Coronary artery (tissue), 2 donors: Measurements from ENCODE around the gene LEFTY2.

ENCODE experiments used
- DNase-seq: peaks from one replicate; pipeline ENCODE4 v3.0.0-alpha.2; 2017; ENCODE audit warnings: low spot score
- H3K27ac ChIP-seq, 2 donors: fragments of 200-600 bp; sonication (generic); one replicate each; pipeline ENCODE4 v1.5.1; 2016 to 2019
- H3K4me3 ChIP-seq: fragments of 200-600 bp; sonication (generic); 2 replicates; pipeline ENCODE4 v1.5.1; 2016; ENCODE audit warnings: mild to moderate bottlenecking, moderate library complexity
- CTCF ChIP-seq: fragments of 200-600 bp; sonication (generic); IDR thresholded peaks from one replicate; pipeline ENCODE4 v1.5.1; 2019; ENCODE audit warnings: antibody characterized with exemption

LEFTY2 gene

DNA sequence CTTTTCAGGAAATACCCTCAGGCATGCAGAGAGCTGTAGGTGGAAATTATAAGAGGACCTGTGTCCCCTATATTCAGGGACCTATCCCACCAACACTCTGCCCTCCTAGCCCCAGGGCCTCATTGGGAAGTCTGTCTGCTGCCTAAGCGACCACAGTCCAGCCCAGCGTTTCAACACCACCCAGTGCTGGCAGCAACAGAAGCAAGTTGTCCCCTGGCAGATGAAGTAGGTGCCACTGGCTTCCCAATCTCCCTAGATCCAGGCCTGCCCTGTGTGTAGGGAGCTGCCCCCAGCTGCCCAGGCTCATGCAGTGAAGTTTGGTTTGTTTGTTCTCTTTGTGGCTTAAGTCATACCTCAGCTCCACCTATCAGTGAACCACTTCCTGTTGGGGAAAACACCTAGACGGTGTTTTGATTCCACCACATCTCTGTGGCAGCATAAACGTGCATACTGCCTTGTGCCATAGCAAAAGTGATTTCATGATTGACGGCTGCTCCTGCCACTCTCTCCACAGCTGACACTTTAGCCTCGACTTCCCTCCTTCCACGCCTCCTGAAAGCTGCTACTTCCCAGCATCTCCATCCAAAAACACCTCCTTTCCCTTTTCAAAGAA, 44.0 kb downstream of the LEFTY2 start:
- Histone ChIP-seq H3K4me3 (no peak overlapping the region), H3K27ac (no peak overlapping the region)
- no peak for TF ChIP-seq CTCF
- DNase-seq, result no peak

DNA sequence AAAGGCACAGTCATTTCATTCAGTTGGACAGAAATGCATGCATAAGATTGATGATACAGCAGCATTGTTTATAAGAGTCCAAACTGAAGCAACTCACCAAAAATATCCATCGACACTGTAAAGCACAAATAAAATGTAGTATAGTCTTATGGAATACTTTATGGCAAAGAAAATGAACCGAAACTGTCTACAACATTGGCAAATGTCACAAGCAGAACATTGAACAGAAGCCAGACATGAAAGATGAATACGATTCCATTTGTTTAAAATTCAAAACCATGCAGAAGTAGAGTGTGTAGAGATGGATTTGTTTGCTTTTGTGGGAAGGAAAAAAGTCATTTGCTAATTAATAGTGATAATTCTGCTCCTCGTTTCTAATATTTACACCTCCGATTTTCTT, 44.5 kb downstream of the LEFTY2 start:
- TF ChIP-seq CTCF, result no peak
- no peak for DNase-seq
- H3K4me3 ChIP-seq, result no peak overlapping the region
- no peak overlapping the region for H3K27ac ChIP-seq

- no peak overlapping the region for H3K27ac ChIP-seq
- H3K4me3 ChIP-seq, result no peak overlapping the region
- no peak for DNase-seq
- TF ChIP-seq CTCF, result no peak
These were observed 48.7 kb downstream of the LEFTY2 start for GRCh38 chr1:225892307-225892706.

DNA sequence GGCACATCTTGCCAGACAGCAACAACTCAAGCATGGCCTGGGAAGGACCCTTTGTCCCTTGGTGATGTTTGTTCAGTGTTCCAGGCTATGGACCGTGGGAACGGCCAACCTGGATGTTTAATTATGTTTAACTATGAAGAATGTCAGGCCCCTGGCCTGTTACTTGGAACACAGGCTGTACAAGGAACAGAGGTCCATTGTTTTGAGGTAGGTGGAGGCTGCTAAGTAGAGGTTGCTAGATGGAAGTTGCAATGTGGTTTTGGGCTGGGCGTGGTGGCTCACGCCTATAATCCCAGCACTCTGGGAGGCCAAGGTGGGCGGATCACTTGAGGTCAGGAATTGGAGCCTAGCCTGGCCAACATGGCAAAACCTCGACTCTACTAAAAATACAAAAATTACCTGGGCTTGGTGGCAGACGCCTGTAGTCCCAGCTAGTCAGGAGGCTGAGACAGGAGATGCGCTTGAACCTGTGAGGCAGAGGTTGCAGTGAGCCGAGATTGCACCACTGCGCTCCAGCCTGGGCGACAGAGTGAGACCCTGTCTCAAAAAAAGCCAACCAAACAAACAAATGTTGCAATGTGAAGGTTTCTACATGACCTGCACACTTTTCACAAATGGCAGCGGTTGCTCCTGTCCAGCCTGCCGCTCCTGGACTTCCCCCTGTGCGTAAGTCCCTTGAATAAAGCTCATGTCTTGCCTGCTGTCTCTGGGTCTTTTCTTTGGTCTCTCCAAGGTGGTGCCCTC, 49.6 kb downstream of the LEFTY2 start:
- H3K27ac ChIP-seq, result no peak overlapping the region
- TF ChIP-seq CTCF, result no peak
- no peak overlapping the region for H3K4me3 ChIP-seq
- no peak for DNase-seq

DNA sequence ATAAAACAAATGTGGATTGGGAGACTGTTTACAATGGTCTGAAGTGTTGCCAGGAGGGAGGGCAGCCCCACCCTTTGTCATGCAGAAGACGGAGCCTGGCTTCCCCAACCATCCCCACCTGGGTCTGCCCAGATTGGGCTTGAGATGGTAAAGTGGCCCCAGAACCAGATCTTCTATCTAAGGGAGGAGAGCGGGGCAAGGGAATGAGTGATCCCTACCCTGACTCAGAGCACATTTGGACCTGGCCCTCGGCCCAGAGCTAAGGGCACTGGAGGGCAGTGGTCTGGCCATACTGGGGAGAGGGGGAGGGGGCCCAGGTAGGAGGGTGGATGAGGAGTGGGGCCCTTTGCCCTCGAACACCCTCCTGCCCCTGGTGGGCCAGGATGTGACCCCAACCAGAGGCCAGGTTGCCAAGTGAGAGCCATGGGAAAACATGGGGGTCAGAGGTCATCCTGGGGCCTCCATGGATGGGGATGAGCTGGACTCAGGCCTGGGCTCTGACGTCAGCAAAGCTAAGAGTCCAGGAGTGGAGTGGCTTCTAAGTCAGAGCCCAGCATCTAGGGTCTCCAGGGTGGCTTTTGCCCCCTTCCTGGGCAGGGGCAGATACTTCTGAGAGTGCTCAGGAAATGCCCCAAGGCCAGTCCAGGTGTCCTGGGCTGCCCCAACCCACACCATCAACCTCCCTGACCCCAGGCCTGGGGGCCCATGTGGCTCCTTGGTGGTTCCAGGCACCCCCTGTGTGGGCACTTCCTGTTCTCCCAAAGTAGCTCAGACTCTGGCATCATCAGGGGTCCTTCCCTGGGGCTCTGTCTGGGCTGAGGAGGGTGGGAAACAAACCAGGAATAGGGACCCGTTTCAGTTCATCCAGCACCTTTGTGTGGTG, 50.4 kb downstream of the LEFTY2 start:
- Histone ChIP-seq H3K27ac (no peak overlapping the region), H3K4me3 (no peak overlapping the region)
- TF ChIP-seq CTCF, result no peak
- no peak for DNase-seq

DNA sequence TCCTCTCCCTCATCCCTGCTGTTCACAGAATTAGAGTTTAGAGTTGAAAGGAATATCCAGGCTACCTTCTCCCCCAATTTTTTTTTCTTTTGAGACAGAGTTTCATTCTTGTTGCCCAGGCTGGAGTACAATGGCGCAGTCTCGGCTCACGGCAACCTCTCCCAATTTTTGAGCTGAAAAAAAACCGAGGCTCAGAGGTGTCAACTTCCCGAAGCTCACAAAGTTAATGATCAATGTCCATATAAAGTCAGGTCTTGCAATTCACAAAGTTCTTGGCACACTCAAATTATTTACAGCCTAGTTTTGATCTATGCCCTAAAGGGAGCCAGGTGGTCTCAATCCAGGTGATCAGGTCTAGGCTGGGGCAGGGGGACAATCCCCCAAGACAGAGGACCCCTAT, 51.3 kb downstream of the LEFTY2 start:
- no peak overlapping the region for H3K27ac ChIP-seq
- no peak for DNase-seq
- TF ChIP-seq CTCF, result no peak
- H3K4me3 ChIP-seq, result no peak overlapping the region
